Dedifferentiated amniotic fluid mesenchymal stem cell (primary cell): Measurements from ENCODE around the gene BACH2.

Experiments used
- DNase-seq: peaks from one replicate; pipeline ENCODE4 v3.0.0-alpha.2; 2016; ENCODE audit errors: extremely low spot score

Gene BACH2

DNA sequence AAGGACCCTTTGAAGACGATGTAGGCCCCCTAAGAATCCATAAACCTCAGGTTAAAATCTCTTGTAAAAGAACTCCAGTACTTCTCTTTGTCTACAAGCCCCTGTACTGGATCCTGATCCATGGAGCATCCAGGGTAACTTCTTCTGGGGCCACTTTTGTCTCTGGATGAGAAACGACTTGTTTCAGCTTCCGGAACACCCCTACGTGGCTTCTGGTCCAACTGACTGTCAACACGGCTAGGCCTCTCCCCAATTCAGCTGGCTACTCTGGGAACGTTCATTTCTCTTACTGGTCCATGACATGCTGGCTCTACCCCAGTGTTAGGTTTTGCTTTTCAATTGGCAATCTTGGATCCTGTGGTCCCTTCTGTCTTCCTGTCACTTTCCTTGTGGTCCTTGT is 198.0 kb downstream of the BACH2 start:
- no peak for DNase-seq

DNA sequence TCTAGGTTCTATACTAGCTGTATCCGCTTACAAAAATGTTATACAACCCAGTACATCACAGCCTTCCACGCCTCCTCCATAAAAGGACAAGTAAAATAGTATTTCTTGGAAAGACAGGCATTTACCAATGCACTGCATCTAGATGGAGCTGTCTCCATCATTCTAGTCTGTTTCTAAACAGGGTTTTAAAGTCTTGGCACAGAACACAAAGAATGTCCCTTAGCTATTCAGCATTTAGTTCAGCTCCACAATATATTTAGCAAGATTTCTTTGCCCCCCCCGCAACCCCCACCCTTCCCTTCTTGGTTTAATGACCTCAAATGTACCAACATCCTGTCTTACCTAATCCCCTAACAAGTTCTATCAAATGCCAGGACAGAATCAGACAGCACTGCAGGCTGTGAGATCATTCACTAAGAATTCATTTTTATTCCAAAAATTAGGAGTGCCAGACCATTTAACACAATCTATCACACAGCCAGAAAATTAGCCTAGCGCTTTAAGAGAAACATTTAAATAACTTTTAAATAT is 198.6 kb downstream of the BACH2 start:
- peak; percentile 42 for DNase-seq

DNA sequence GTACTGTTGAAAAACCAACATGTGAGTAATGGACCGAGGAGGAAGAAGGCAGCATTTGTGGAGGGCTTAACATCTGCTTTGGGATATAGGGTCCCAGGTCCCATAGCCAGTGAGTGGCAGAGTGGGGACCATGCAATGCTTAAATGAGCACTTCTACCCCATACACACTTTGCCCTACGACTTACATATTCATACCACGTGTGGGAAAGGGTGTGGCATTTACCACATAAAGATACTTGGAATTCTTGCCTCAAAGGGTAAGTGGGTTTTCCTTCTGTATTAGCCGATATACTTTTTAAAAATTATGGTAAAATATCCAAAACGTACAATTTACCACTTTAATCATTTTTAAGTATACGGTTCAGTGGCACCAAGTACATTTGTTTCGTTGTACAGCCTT is 199.3 kb downstream of the BACH2 start:
- DNase-seq, result no peak

DNA sequence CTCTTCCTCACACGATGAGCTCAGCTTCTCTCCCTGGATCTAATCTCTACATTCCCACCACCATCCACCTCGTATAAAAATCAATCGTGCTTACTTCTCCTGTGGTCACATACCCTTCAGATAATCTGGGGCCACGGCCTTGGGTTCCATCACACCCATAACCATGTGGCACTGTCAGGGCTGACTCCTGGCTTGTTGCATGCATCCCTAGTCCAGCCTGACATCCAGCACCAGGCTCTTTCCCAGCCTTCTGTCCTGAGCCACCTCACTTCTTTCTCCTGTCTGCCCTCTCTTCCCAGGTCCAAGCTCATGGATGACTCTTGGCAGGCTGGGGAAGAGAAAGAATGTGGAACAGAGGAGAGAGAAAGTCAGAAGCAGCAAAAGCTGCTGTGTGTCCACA is 199.8 kb downstream of the BACH2 start:
- DNase-seq, result no peak

DNA sequence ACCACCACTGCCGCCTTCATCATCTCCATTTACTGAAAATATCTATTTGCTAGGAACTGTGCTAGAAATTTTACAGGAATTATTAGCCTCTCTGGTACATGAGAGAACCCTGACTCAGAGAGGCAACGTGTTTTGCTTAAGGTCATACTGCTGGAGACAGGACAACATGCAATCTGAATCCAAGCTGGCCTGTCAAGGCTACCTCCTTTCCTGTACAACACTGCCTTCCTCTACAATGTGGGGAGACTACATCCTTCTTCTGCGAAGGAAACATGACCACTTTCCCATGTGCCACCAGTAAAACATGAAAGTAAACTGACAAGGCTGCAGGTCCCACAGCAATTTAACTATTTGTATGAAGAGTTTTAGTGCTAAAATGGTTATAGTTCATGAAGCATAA is 200.9 kb downstream of the BACH2 start:
- no peak for DNase-seq

DNA sequence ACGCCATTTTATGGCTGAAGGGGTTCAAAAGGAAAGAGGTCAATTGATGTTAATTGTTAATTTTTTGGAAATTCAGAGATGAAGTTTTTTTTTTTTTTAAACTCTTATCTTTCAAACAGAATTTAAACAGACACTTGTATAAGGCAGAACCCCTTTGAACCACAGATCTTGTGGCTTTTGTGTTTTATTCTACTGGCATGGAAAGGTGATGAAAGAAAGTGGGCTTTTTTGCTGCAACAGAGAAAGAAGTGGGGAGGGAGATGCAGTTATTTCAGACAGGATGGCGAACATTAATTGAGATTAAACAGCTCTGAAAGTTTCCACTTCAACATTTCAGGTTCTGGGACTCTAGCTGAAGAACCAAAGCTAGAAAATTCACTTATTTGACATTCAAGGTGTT is 201.5 kb downstream of the BACH2 start:
- no peak for DNase-seq

DNA sequence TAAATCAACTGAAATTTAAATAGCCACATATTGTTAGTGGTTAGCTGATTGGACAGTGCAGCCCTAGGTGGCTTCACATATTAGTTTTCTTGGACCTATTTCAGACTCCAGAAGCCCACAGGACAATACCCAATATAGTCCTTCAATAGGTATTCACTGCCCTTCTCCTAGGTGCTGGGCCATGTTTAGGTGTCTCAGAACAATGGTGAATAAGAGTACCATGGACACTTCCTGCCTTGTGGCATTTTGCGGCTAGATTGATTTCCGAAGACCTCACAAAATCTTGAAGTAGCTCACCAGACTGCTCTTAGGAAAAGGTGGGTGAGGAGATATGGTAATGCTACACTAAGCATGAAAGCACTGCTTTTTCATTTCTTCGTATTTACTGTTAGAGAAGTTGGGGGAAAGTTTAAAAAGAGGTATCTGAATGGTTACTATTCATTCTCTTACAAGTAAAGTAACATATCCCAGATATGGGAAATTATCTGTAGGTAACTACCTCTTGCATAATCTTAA is 203.0 kb downstream of the BACH2 start:
- no peak for DNase-seq

DNA sequence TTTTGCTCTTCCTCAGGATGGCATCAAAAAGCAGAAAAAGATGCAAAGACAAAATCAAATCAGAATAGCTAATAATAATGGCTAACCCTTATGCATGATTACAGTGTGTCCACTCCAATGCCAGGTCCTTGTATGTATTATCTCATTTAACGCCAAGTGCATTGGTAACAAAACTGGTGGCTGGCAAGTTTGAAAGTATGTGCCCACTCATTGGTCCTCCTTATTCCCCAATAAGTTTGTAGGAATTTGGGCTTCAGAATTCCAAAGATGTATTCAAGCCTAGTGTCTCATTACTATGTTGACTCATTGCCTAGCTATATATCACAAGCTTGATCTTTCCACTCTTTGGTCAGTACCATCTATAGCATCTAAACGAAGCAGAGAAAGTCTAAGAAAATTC is 205.8 kb downstream of the BACH2 start:
- DNase-seq, result no peak

DNA sequence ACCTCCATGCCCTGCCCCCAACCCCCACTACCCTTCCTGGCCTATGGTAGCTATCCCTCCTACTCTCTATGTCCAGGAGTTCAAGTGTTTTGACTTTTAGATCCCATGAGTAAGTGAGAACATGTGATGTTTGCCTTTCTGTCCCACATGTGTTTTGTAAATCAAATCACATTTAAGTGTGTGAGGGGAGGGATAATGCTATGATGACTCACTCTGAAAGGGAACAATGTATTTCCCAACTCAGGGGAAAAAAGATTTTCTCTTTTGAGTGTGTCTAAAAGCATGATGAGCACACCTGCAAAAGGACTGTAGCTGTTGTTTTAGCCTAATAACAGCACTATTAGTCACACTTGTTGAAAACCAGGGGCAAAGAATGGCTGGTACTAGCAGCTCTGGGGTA is 208.6 kb downstream of the BACH2 start:
- no peak for DNase-seq

DNA sequence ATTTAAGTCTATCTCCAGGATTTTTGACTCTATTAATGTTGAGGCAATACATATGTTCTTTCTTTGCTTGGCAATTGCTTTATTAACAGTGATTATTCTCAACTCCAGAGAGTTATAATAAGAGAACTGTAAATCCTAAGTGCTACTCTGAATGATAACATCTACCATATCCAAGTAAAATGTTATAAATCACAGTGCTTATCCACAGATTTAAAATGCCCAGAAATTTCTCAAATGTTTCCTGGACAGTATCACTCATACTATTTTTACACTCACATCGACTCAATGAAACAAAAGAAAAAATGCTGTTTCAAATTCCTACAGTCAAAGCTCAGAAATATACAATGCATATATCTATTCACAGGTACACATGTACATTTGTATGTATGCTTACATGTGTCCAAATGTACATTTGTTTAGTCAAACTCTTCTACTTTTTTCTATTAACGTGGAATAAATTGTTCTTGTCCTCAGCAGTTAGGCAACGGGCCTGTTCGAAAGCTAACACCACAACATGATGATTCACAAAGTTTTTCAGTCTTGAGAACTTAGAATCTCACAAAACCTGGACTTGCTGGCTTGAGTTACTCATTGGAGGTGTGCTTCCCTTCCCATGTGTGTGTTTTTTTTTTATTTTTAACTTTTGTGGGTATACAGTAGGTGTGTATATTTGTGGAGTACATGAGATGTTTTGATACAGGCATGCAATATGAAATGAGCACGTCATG is 209.4 kb downstream of the BACH2 start:
- DNase-seq, result no peak

DNA sequence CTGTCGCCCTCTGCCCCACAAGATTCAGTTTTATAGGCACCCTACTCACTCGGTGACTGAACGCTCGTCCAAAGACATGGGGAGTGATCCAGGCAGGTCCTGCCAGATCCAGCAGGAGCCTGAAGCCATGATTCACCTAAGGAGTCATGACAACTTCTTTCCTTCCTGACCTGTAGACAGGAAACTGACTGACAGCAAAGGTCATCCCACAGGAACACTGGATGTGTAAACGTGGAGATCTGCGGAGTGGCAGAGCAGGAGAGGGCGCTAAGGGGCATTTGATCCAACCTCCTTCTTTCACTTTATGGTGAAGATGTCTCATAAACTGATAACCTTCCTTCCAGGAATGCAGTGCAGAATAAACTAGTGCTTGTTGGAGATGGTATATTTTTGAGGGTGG is 210.1 kb downstream of the BACH2 start:
- no peak for DNase-seq

DNA sequence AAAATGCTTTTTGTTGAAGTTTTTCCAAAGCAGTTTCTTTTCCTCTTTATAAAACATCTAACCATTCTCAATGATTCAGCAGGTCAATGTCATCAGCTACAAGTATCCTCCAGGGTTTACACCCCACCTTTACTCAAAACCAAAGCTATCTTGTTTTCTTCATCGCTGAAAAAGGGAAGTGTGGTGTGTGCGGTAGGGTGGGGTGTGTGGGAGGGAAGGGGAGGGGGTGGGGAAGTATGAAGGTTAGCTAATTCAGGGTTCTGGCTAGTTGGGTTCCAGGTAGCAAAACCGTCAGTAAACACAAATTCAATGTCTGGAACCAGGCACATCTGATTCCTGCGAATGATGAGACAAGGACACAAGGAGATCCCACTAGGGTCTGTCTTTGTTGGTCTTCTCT is 212.8 kb downstream of the BACH2 start:
- DNase-seq, result no peak

DNA sequence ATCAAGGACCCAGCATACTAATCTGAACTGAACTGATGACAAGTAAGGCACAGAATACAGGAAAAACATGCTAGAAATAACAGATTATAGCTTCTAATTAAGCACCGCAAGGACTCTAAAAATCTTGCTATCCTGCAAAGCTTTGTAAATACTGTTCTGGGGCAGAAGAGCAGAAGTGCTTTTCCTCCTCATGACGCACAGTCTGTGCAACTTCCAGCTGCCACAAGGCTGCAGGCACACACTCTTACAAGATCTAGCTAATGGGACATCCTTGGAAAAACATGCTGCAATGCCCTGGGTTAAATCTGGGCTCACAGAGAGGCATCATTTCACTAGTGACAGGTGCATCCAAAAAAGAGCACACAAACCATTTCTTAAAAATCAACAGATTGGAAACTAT is 213.8 kb downstream of the BACH2 start:
- DNase-seq, result no peak

DNA sequence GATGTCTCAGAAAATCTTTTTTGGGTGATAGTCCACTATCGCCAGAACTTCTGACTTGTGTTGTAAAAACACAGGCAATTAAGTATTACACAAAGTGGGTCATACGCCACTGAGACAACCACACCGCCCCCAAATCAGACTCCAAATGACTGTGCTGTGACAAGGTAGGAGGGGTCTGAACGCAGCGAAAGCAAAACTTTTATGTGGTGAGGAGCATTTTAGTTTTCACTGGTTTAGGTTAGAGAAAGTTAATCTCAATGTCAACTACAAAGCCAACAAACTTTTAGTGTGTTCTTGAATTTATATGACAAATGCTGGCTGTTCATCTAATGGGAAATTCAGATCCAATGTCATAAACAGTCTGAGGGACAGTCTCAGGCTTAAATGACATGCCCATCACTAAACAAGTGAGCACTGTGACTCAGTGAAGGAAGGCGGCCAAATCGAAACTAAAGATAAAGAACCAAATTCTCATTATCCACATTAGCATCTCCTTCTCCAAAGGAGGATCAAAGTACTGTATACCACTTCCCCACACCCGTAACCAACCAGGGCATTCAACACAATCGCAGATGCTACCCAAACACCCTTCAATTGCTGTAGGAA is 215.7 kb downstream of the BACH2 start:
- DNase-seq, result no peak

DNA sequence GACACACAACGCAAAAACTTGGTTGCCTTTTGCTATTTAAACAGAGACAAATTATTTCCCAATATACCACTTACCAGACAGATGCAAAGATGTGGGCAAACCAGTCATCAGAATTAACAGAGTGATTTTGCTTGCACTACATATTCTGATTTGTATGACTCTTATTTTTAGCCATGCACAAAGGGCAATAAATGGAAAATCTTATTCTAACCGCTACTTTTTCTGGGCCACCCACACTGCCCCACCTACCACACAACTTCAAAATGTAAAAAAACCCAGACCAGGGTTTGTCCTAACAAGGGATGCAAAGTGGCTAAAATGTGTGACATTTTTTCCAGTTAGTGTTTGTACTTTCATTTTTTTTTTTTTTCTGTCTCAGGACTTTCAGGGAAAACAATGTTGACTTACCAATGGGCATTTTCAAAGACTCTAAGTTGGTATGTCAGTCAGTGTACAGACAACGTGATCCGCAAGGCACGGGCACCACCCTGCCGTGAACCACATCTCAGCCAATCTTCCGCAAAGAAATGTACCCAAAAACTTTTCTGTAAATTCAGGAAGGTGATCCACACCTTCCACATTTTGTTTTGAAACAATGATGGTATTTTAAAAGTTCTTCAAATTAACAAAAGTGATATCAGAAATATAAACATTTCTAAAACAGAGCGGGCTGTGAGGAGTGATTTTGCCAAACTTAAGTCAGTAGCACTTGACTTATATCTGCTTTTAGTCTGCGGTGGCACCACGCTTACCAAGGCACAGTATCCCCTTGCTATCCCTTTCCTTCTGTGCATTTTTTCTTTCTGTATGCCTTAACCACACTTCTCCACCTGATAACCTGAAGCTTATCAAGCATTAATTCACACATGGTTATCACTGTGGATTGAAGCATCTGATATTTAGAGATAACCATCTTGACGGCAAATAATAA is 216.8 kb downstream of the BACH2 start:
- no peak for DNase-seq

DNA sequence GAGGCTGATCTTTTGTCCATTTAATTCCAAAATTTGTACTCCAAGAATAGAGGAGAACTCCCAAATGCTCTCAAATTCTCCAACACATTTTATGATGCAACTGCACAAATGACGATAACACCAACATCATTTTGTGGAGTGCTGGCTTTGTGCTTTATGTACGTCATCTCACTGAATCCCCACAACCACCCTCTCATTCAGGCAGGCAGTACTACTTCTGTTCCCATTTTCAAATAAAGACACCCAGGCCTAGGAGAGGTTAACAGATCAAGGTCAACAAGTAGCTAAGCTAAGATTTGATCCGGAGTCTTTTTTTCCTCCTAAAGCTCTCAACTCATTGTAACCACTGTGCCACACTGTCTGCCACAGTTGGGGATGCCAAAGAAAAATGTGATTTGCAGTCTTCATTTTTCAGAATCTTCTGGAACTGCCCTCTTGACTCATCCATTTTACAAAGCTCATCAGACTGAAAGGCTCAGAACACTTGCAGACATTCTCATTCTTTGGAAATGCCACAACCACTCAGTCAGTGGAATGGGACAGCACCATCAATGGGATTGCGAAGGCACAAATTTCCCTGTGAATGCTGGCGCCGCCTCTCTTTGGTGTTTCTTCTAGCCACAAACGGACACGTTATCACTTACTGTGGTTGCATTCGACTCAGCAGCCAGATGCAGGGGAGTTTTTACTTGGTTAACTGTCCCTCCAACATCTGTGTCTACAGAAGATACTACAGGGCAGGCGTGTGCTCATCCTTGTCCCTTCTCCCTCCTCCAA is 217.9 kb downstream of the BACH2 start:
- DNase-seq, result no peak

DNA sequence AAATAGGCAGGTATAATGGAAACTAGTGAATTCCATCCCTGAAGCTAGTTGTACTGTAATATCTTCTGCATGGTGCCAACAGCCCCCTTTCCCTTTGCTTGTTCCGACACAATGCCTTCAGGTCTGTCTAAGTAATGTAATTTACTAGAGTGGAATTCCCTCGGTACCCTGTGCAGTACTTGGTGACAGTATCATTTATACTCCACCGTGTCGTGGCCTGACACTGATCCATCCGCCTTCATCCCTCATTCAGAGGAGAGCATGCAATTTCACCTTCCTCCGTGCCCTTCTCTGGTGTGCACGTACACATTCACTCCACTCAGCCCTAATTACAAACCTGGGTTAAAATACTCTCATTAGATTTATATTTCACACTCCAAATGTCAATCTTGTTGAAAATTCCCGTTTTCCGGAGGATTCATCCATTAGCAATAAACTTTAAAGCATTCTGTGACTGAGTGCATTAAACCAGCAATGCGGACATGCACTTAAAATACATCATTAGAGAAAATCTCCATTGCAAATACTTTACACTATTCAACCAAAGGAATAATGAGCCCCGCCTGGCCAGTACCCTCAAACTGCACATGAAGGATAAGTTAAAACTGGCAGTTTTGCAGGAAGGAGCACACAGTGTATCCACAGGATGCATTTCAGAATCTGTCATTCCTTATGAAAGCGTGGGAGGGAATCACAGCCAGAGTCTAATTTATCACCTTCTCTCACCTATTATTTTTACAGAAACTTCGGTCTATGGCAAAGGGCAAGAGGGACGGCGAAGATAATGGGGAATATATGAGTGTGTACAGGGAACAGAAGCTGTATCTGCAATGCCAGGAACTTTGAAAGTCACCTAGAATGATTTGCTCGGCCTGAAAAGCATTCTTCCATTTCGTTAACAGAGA is 219.9 kb downstream of the BACH2 start:
- DNase-seq, result no peak

DNA sequence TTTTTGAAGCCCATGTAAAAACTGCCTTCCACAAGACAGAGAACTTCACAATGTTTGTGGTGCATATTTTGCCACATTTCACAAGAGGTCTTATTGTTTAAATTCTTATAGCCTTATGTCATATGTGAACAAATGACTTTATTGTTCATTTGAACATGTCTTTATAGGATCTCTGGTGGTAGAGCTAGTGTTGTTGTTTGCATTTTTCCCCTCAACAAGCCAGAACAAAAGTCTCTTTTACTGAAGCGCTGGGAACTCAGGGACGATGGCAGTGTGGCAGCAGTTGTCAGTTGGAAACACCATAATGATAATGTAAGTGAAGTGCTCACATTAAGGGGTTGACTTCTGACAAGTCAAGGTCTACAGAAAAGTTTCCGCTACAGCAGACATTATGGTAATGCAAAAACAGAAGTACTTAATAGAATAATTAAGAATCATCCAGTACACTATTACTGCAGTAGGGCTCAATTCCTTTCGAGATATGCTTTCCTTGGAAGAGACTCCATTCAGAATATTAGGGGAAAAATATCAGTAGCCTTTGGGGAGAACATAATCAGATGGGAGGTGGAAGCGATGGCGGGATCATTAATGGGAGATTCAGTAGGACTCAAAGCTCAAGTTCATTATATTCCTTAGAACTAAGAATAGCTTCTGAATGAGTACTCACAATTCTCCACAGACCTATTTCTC is 222.3 kb downstream of the BACH2 start:
- no peak for DNase-seq

DNA sequence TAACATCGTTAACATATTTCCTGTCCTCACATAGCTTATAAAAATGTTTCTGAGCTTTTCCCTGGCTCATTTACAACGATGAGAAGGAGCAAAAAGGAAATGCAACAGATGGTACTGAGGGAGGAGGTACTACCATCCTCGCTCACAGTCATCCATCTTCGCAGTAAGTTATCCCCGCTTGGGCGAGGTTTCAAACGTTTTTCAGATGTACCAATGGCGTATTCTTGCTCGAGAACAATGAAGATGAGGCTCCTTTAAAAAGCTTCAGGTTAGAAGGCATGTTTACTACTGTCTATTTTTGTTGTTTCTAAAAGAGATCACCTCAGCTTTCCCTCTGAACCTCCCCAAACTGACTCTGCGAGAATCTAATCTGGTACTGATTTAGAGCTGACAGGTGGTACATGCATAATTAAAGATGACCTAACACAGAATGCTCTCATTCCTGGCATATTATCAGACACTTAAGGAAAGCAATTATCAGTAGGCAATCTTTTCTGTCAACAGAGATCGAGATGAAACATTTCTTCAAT is 223.6 kb downstream of the BACH2 start:
- DNase-seq, result no peak

DNA sequence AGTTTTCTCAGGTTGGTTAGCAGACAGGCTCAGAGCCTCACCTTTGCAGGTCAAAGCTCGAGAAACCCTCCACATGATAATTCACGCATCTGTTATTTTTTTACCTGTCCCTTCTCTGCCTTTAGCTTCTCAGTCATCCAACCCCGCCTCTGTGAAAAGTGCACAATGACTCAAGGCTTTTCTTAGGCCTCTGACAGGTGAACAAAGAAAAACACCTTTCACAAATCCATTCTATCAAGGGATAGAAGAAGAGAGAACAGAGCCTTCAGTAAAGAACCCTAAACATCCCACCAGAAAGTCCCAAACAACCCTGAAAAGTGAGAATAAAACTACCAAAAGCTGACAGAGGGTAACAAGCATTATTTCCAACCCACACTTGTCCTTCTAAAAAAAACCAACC is 224.1 kb downstream of the BACH2 start:
- no peak for DNase-seq
